Heart left ventricle (tissue), 16 donors: Measurements from ENCODE around the gene TAF4. TPM values are rescaled to one million over a fixed set of nuclear protein-coding genes. Genes with fewer than 3 reads are reported as not detected.

Source experiments
- ATAC-seq, 4 donors: fragments of 200-7000 bp; cut with Tn5 transposase; one replicate each; pipeline ENCODE4 v1.9.1; 2020 to 2022; ENCODE audit warnings: moderate library complexity in 4 of 4, mild to moderate bottlenecking in 3 of 4, moderate number of reproducible peaks in 1 of 4
- DNase-seq, 5 donors: peaks; one replicate each; pipeline ENCODE4 v3.0.0-alpha.2; 2020
- H3K27ac ChIP-seq, 12 donors: fragments of 200-600 bp; sonication (generic) in 4 of 12; one replicate each; pipeline versions ENCODE4 v1.5.0 to v1.8.0; 2016 to 2022; ENCODE audit warnings: mild to moderate bottlenecking in 2 of 12
- H3K27me3 ChIP-seq, 9 donors: fragments of 200-600 bp; sonication (generic) in 2 of 9; one replicate each; pipeline versions ENCODE4 v1.5.1 to v1.8.0; 2016 to 2022; ENCODE audit warnings: mild to moderate bottlenecking in 3 of 9
- H3K36me3 ChIP-seq, 9 donors: fragments of 200-600 bp; sonication (generic) in 2 of 9; one replicate each; pipeline versions ENCODE4 v1.5.0 to v1.8.0; 2018 to 2022; ENCODE audit warnings: mild to moderate bottlenecking in 2 of 9
- H3K4me1 ChIP-seq, 12 donors: fragments of 200-600 bp; sonication (generic) in 4 of 12; one replicate each; pipeline versions ENCODE4 v1.5.0 to v1.8.0; 2016 to 2022; ENCODE audit warnings: mild to moderate bottlenecking in 3 of 12
- H3K4me3 ChIP-seq, 12 donors: fragments of 200-600 bp; sonication (generic) in 4 of 12; one replicate each; pipeline versions ENCODE4 v1.5.0 to v1.8.0; 2017 to 2022; ENCODE audit warnings: mild to moderate bottlenecking in 9 of 12, moderate library complexity in 4 of 12
- H3K9me3 ChIP-seq, 12 donors: fragments of 200-600 bp; sonication (generic) in 4 of 12; one replicate each; pipeline versions ENCODE4 v1.5.0 to v1.8.0; 2016 to 2022; ENCODE audit warnings: mild to moderate bottlenecking in 1 of 12
- CTCF ChIP-seq, 12 donors: fragments of 200-600 bp; sonication (generic) in 4 of 12; IDR thresholded peaks; one replicate each; pipeline versions ENCODE4 v1.5.0 to v1.8.0; 2018 to 2022; ENCODE audit warnings: antibody characterized with exemption in 12 of 12, mild to moderate bottlenecking in 5 of 12
- POLR2A ChIP-seq, 2 donors: fragments of 450-650 bp; IDR thresholded peaks; one replicate each; pipeline ENCODE4 v1.6.1; 2017; ENCODE audit warnings: antibody characterized with exemption in 2 of 2, mild to moderate bottlenecking in 2 of 2, moderate library complexity in 2 of 2
- WGBS, 4 donors: extraction: QIAGEN DNeasy Blood & Tissue Kit in 2 of 4; methylation state at CpG; one replicate each; pipeline versions ENCODE4 v1.1.5 to v1.1.7; 2013 to 2018; 5-methylcytosine and 5-hydroxymethylcytosine counted together
- intact Hi-C, 10 donors: fragments of 100-400 bp; cut with DNase I; formaldehyde crosslinking; loops; one replicate each; pipeline versions ENCODE4 v1.11.1 to v1.14.2; 2022
- polyA plus RNA-seq, 2 donors: library from polyadenylated mRNA; stranded (reverse); fragments of 200-250 nt; gene quantifications; one replicate each; pipeline ENCODE4 v1.2.3, GENCODE V29; 2013
- total RNA-seq, 9 donors: library from RNA; depleted of rRNA in 2 of 9; stranded (reverse); fragments of >200 nt in 2 of 9; fragmentation: NEBNext Ultra II Directional in 3 of 9; extraction: Animal tissue kit (Norgen Biotek cat#: 25700) in 3 of 9; gene quantifications; one replicate each; pipeline versions ENCODE4 v1.1.0 to v1.2.4, GENCODE V29; 2016 to 2023
- donor health status: ischemic (EF 13 %, LVEDD 7.1; RV severe dilation, severe dysfunction).
- donor health status: healthy with polysubstance abuse.
- donor health status: DM: no; HTN: yes; CAD: no.
- donor health status: DM: no; HTN: no; CAD: no.
- donor health status: ischemic (EF 25% LVEDD 6.9; RV normal size, moderate dysfunction).
- donor health status: ischemic (EF 25% LVEDD 5.7; RV mildly dilated, moderate dysfunction).
- donor health status: healthy.
- donor health status: DM: yes; HTN: yes; CAD: no.
- donor health status: ischemic (EF 35%, LVEDD 5.7; RV mildly dilated, moderate dysfunction).
- donor health status: nonischemic (EF 11% LVEDD 7.7; RV severe dilation, severe dysfunction).
- donor health status: DM: yes; HTN: yes; CAD: no.
- donor health status: PGD.
- donor health status: ischemic (EF 29% LVEDD 5.4; RV normal size, mild dysfunction).
- donor health status: nonischemic (EF 23%, LVEDD 6.1; RV moderate dilation, normal function).

The TAF4 gene
- total and polyA plus RNA-seq, 11 donors, result 4.5 to 37.7 (median 10.7) TPM

DNA sequence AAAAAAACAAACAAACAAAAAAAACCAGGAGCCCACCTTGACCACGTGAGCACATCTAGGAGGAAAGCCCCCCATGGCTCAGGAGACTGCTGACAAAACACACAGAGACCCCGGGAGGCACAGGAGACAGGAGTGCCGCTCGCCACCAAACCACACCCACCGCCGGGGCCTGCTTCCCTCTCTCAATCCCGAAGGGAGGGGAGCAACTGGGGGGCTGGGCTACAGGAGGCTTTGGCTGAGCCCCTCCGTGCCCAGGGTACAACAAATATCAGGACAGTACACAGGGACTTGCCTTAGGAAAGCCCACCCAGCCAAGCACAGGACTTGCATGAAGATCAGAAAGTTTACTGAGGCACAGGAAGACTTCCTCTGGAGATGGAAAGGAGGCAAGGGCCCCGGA lies 102.5 kb downstream of the TAF4 start:
- peaks cover 0 to 32% (median 18%) of the 10 kb centered on the region in 9 donors for H3K27me3 ChIP-seq
- peaks cover 0 to 13% (median 0%) of the 10 kb centered on the region in 12 donors for H3K4me1 ChIP-seq
- H3K36me3 ChIP-seq, result no peaks in the 10 kb centered on the region
- no peak for ATAC-seq
- intact Hi-C loops, result no loop called here
- 65 to 75% (median 71%) methylated on average over 9 of the region's 9 CpGs for WGBS, 4 donors
- H3K27ac ChIP-seq, result no peak overlapping the region
- DNase-seq, result peak in 1 of 5 donors; percentile 13
- H3K4me3 ChIP-seq, result no peak overlapping the region
- no peak for TF ChIP-seq POLR2A (IDR thresholded peaks at IDR 0.05)
- TF ChIP-seq CTCF (IDR thresholded peaks at IDR 0.05), result no peak
- no peaks in the 10 kb centered on the region for H3K9me3 ChIP-seq

- Histone ChIP-seq H3K9me3 (no peaks in the 10 kb centered on the region), H3K36me3 (no peaks in the 10 kb centered on the region), H3K27me3 (peaks cover 0 to 27% (median 11%) of the 10 kb centered on the region in 9 donors), H3K27ac (no peak overlapping the region), H3K4me3 (no peak overlapping the region), H3K4me1 (peaks cover 0 to 9% (median 0%) of the 10 kb centered on the region in 12 donors)
- WGBS, 4 donors, result 91 to 96% (median 93%) methylated on average over 12 of the region's 12 CpGs
- intact Hi-C loops, result no loop called here
- DNase-seq (no peak), ATAC-seq (no peak)
- TF ChIP-seq CTCF (IDR thresholded peaks at IDR 0.05), result no peak
- TF ChIP-seq POLR2A (IDR thresholded peaks at IDR 0.05), result no peak
Observed at GRCh38 chr20:61960836-61961235, 104.8 kb downstream of the TAF4 start.

GRCh38 chr20:61958773-61959700 lies 106.6 kb downstream of the TAF4 start:
- no peak overlapping the region for H3K4me3 ChIP-seq
- peaks cover 0 to 3% (median 0%) of the 10 kb centered on the region in 12 donors for H3K4me1 ChIP-seq
- H3K27ac ChIP-seq, result no peak overlapping the region
- H3K27me3 ChIP-seq, result peaks cover 0 to 10% (median 0%) of the 10 kb centered on the region in 9 donors
- WGBS, 4 donors, result 69 to 76% (median 70%) methylated on average over 22 of the region's 22 CpGs
- intact Hi-C loops, result no loop called here
- peak in 2 of 5 donors; percentile 6 to 7 for DNase-seq
- ATAC-seq, result no peak
- H3K9me3 ChIP-seq, result no peaks in the 10 kb centered on the region
- no peaks in the 10 kb centered on the region for H3K36me3 ChIP-seq
- no peak for TF ChIP-seq POLR2A (IDR thresholded peaks at IDR 0.05)
- no peak for TF ChIP-seq CTCF (IDR thresholded peaks at IDR 0.05)

GRCh38 chr20:61957961-61958715 lies 107.5 kb downstream of the TAF4 start:
- Histone ChIP-seq H3K4me3 (no peak overlapping the region), H3K4me1 (peaks cover 0 to 3% (median 0%) of the 10 kb centered on the region in 12 donors), H3K27me3 (peaks cover 0 to 4% (median 0%) of the 10 kb centered on the region in 9 donors), H3K27ac (no peak overlapping the region), H3K36me3 (no peaks in the 10 kb centered on the region), H3K9me3 (no peaks in the 10 kb centered on the region)
- ATAC-seq, result no peak
- WGBS, 4 donors, result 82 to 89% (median 86%) methylated on average over 12 of the region's 12 CpGs
- TF ChIP-seq CTCF (IDR thresholded peaks at IDR 0.05) (no peak), POLR2A (IDR thresholded peaks at IDR 0.05) (no peak)
- peak in 1 of 5 donors; percentile 1 for DNase-seq
- intact Hi-C loops, result no loop called here
